ENCODE measurements around the gene FADS3. TPM values are rescaled to one million over a fixed set of nuclear protein-coding genes. Genes with fewer than 3 reads are reported as not detected.

Gene FADS3
- total RNA-seq, 4 donors from 2014 or later, result 9.5 to 76.7 (median 18.4) TPM

GRCh38 chr11:61917334-61918109, 26.2 kb upstream of the FADS3 start, which contains the start of gene RAB3IL1:
RAB3IL1 (minus strand) TSS chr11:61917566; CDS start chr11:61917367, 199 bp downstream.
- no peak for TF ChIP-seq CTCF (IDR thresholded peaks at IDR 0.05)
- TF ChIP-seq POLR2A (IDR thresholded peaks at IDR 0.05), result no peak
- Histone ChIP-seq H3K4me3 (peak within 1 kb of the TSS; percentile 45 to 75 (median 61)), H3K27me3 (peaks cover 0 to 5% of the 10 kb centered on the region in 2 donors), H3K4me1 (peaks cover 0 to 8% (median 3%) of the 10 kb centered on the region in 4 donors), H3K9me3 (no peaks in the 10 kb centered on the region), H3K27ac (peak within 1 kb of the TSS; percentile 40 to 75 (median 64)), H3K36me3 (no peaks in the 10 kb centered on the region)
- peak in 2 of 3 donors; percentile 67 to 74 for DNase-seq

GRCh38 chr11:61916737-61917333, 25.5 kb upstream of the FADS3 start:
- Histone ChIP-seq H3K4me3 (peak overlapping the region; percentile 45 to 75 (median 61)), H3K27ac (peak overlapping the region; percentile 40 to 75 (median 64)), H3K27me3 (peaks cover 0 to 5% of the 10 kb centered on the region in 2 donors), H3K36me3 (no peaks in the 10 kb centered on the region), H3K9me3 (no peaks in the 10 kb centered on the region), H3K4me1 (peaks cover 0 to 11% (median 4%) of the 10 kb centered on the region in 4 donors)
- DNase-seq, result peak in 1 of 3 donors; percentile 46
- TF ChIP-seq POLR2A (IDR thresholded peaks at IDR 0.05) (no peak), CTCF (IDR thresholded peaks at IDR 0.05) (no peak)

DNA sequence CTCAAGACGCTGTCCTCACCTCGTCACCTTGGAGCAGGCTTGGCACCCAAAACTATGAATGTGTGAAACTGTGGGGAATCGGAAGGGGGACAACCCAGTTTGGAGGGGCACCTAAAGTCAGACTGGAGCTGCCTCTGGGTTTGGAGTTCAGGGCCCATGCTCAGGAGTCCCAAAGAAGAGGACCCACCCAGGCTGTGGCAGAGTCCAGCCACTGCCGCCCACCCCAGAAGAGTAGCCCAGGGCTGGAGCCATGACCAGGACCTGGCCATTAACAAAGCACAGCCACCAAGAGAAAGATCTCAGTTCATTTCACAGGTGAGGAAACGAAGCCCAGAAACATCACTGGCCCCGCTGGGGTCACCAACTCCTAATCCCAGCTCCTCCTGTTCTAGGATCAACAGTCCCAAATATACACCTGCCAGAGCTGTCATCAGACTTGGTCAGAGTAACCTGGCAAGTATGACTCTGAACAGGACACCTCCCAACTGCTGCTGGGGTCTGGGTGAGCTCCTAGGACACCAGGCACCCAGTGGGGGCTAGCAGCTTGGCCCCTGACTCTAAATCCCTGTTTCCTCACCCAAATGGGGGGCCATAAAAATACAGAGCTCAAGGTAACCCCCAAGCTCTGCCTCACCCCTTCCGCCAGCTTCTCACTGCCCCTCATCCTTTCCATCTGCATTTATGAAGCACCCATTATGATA, 23.3 kb upstream of the FADS3 start:
- Histone ChIP-seq H3K27ac (no peak overlapping the region), H3K4me3 (no peak overlapping the region)
- peak in 1 of 3 donors; percentile 18 for DNase-seq

DNA sequence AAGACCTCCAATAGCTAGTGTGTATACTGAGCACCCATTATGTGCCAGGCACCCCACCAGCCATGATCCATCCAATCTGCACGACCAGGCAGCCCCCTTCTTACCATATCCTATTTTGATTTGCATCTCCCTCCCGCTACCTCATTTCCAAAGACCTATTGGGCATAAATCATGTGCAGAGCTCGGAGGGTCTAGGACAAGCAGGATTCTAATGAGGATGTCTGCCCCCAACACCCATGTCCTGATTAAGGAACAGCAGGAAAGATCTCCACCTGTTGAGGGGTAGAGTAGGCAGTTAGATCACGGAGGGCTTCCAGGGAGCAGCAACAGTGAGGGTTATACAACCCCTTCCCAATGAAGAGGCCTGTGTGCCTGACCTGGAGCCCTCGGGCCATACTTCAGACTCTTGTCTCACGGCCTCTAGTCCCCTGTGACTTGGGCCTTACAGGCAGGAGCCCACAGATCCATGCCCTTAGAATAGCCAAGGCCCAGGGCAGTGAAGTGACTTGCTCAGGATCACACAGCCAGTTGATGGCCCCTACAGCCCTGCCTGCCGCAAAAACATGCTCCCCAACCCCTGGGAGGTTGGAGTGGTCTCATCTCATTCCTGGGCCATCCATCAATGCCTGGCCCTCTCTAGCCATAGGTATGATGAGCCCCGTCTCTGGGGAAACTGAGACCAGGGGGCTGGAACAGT, 22.5 kb upstream of the FADS3 start:
- Histone ChIP-seq H3K4me3 (no peak overlapping the region), H3K27me3 (peaks cover 0 to 5% of the 10 kb centered on the region in 2 donors), H3K36me3 (no peaks in the 10 kb centered on the region), H3K4me1 (peaks cover 0 to 22% (median 4%) of the 10 kb centered on the region in 4 donors), H3K27ac (no peak overlapping the region), H3K9me3 (no peaks in the 10 kb centered on the region)
- TF ChIP-seq CTCF (IDR thresholded peaks at IDR 0.05), result no peak
- no peak for TF ChIP-seq POLR2A (IDR thresholded peaks at IDR 0.05)
- peak in 1 of 3 donors; percentile 41 for DNase-seq

More for the DNA sequence above, 23.3 kb upstream of the FADS3 start:
- Histone ChIP-seq H3K36me3 (no peaks in the 10 kb centered on the region), H3K27me3 (peaks cover 0 to 5% of the 10 kb centered on the region in 2 donors), H3K9me3 (no peaks in the 10 kb centered on the region), H3K4me1 (peaks cover 0 to 15% (median 4%) of the 10 kb centered on the region in 4 donors)
- TF ChIP-seq CTCF (IDR thresholded peaks at IDR 0.05) (no peak), POLR2A (IDR thresholded peaks at IDR 0.05) (no peak)

Measured in Peyer's patch (tissue), 4 donors.